Liver (tissue), 9 donors: ENCODE data around the gene ZXDC. TPM values are rescaled to one million over a fixed set of nuclear protein-coding genes. Genes with fewer than 3 reads are reported as not detected.
A peak's percentile ranks its signal among the peaks of the same experiment; 100 is the strongest.

Experiments used
- DNase-seq: peaks from one replicate; pipeline ENCODE4 v3.0.0-alpha.2; 2017; ENCODE audit warnings: low spot score
- H3K27ac ChIP-seq, 2 donors: one replicate each; pipeline ENCODE4 v1.7.0; 2013; ENCODE audit warnings: inconsistent platforms in 2 of 2, low read length in 2 of 2, control low read depth in 1 of 2, low read depth in 1 of 2, mild to moderate bottlenecking in 1 of 2
- H3K27me3 ChIP-seq, 4 donors: one replicate each; pipeline versions ENCODE4 v1.6.1 to v1.7.0; 2013; ENCODE audit warnings: low read length in 3 of 4, inconsistent platforms in 1 of 4, mild to moderate bottlenecking in 1 of 4, moderate library complexity in 1 of 4; ENCODE audit not compliant: control insufficient read depth in 4 of 4, insufficient read depth in 4 of 4
- H3K36me3 ChIP-seq, 4 donors: one replicate each; pipeline versions ENCODE4 v1.6.1 to v1.7.0; 2013; ENCODE audit warnings: low read length in 3 of 4, mild to moderate bottlenecking in 3 of 4, low read depth in 1 of 4, moderate library complexity in 1 of 4; ENCODE audit not compliant: control insufficient read depth in 4 of 4, insufficient read depth in 3 of 4
- H3K4me1 ChIP-seq, 4 donors: one replicate each; pipeline versions ENCODE4 v1.6.1 to v1.7.0; 2013; ENCODE audit warnings: low read length in 3 of 4, mild to moderate bottlenecking in 3 of 4, moderate library complexity in 1 of 4; ENCODE audit not compliant: control insufficient read depth in 4 of 4, insufficient read depth in 4 of 4
- H3K4me3 ChIP-seq, 3 donors: one replicate each; pipeline versions ENCODE4 v1.6.1 to v1.7.0; 2013; ENCODE audit warnings: low read length in 3 of 3, control low read depth in 1 of 3, low read depth in 1 of 3, mild to moderate bottlenecking in 1 of 3
- H3K9ac ChIP-seq, 2 donors: one replicate each; pipeline ENCODE4 v1.7.0; 2013; ENCODE audit warnings: low read length in 2 of 2, mild to moderate bottlenecking in 2 of 2, moderate library complexity in 2 of 2, control low read depth in 1 of 2, low read depth in 1 of 2
- H3K9me3 ChIP-seq, 4 donors: one replicate each; pipeline versions ENCODE4 v1.6.1 to v1.7.0; 2013; ENCODE audit warnings: low read length in 3 of 4; ENCODE audit not compliant: control insufficient read depth in 4 of 4
- ATF3 ChIP-seq: IDR thresholded peaks from 2 replicates; pipeline ENCODE4 v1.6.1; 2016; ENCODE audit warnings: antibody characterized with exemption
- CTCF ChIP-seq: fragments of 150-350 bp; IDR thresholded peaks from 2 replicates; pipeline ENCODE4 v1.5.1; 2017; ENCODE audit warnings: improper control_type of control experiment, low read depth, low read length; ENCODE audit not compliant: missing input control
- EGR1 ChIP-seq, 2 donors: IDR thresholded peaks; 2 replicates each; pipeline ENCODE4 v1.6.1; 2016 to 2018; ENCODE audit warnings: antibody characterized with exemption in 2 of 2, low read depth in 2 of 2
- FOXA1 ChIP-seq: IDR thresholded peaks from 2 replicates; pipeline ENCODE4 v1.6.1; 2016; ENCODE audit warnings: antibody characterized with exemption
- FOXA2 ChIP-seq: IDR thresholded peaks from 2 replicates; pipeline ENCODE4 v1.6.1; 2016; ENCODE audit warnings: antibody characterized with exemption
- GABPA ChIP-seq, 2 donors: IDR thresholded peaks in 1 of 2; conservative IDR thresholded peaks in 1 of 2; 2 replicates each; pipeline ENCODE4 v1.6.1; 2016; ENCODE audit warnings: antibody characterized with exemption in 2 of 2, mild to moderate bottlenecking in 1 of 2, moderate library complexity in 1 of 2
- HNF4A ChIP-seq, 2 donors: conservative IDR thresholded peaks; 2 replicates each; pipeline ENCODE4 v1.6.1; 2016; ENCODE audit warnings: antibody characterized with exemption in 2 of 2, mild to moderate bottlenecking in 2 of 2
- MAX ChIP-seq: IDR thresholded peaks from 2 replicates; pipeline ENCODE4 v1.6.1; 2016; ENCODE audit warnings: antibody characterized with exemption
- NR2F2 ChIP-seq: IDR thresholded peaks from 2 replicates; pipeline ENCODE4 v1.6.1; 2016; ENCODE audit warnings: antibody characterized with exemption
- RAD21 ChIP-seq, 2 donors: IDR thresholded peaks; 2 replicates each; pipeline ENCODE4 v1.6.1; 2016; ENCODE audit warnings: antibody characterized with exemption in 2 of 2, mild to moderate bottlenecking in 2 of 2
- REST ChIP-seq: IDR thresholded peaks from 2 replicates; pipeline ENCODE4 v1.6.1; 2016; ENCODE audit warnings: antibody characterized with exemption, mild to moderate bottlenecking
- RXRA ChIP-seq, 2 donors: IDR thresholded peaks; 2 replicates each; pipeline ENCODE4 v1.6.1; 2017 to 2018; ENCODE audit warnings: antibody characterized with exemption in 2 of 2, mild to moderate bottlenecking in 1 of 2
- SP1 ChIP-seq: IDR thresholded peaks from 2 replicates; pipeline ENCODE4 v1.6.1; 2018; ENCODE audit warnings: antibody characterized with exemption, mild to moderate bottlenecking
- TAF1 ChIP-seq: conservative IDR thresholded peaks from 2 replicates; pipeline ENCODE4 v1.6.1; 2016; ENCODE audit warnings: antibody characterized with exemption, mild to moderate bottlenecking
- YY1 ChIP-seq: IDR thresholded peaks from 2 replicates; pipeline ENCODE4 v1.6.1; 2016; ENCODE audit warnings: antibody characterized with exemption, mild to moderate bottlenecking
- WGBS: extraction: QIAGEN DNeasy Blood & Tissue Kit; methylation state at CpG from one replicate; pipeline ENCODE4 v1.1.7; 2013; 5-methylcytosine and 5-hydroxymethylcytosine counted together
- polyA plus RNA-seq, 2 donors: library from polyadenylated mRNA; stranded (reverse) in 1 of 2; unstranded in 1 of 2; fragments of 200-250 nt in 1 of 2; fragments of >200 nt in 1 of 2; fragmentation: Nextera tagmentation in 1 of 2; extraction: Ambion mirVana in 1 of 2; gene quantifications; one replicate each; pipeline versions ENCODE4 v1.2.1 to v1.2.3, GENCODE V29; 2013 to 2015
- total RNA-seq, 2 donors: library from RNA; depleted of rRNA; stranded (reverse); fragments of >200 nt; gene quantifications; one replicate each; pipeline ENCODE4 v1.2.3, GENCODE V29; 2014
- donor health status: healthy.
- donor health status: healthy.
- donor health status: healthy.
- donor health status: healthy.
- donor health status: healthy.

The ZXDC gene
- total and polyA plus RNA-seq, 4 donors: 7.0 to 42.3 (median 13.9) TPM

GRCh38 chr3:126446791-126447190 lies 28.9 kb downstream of the ZXDC start:
- 94% methylated on average over 2 of the region's 2 CpGs for WGBS
- no peak overlapping the region for H3K9ac ChIP-seq
- no peak overlapping the region for H3K27ac ChIP-seq
- DNase-seq: no peak
- H3K9me3 ChIP-seq: no peaks in the 10 kb centered on the region
- H3K4me1 ChIP-seq: peaks cover 14 to 58% (median 49%) of the 10 kb centered on the region in 4 donors
- peaks cover 2 to 8% (median 6%) of the 10 kb centered on the region in 4 donors for H3K36me3 ChIP-seq
- H3K27me3 ChIP-seq: no peaks in the 10 kb centered on the region
- no peak overlapping the region for H3K4me3 ChIP-seq
- no peak for TF ChIP-seq FOXA2
- no peak for TF ChIP-seq RAD21 (IDR thresholded peaks at IDR 0.05)
- TF ChIP-seq TAF1: no peak
- no peak for TF ChIP-seq YY1
- no peak for TF ChIP-seq NR2F2
- TF ChIP-seq GABPA (IDR thresholded peaks at IDR 0.05 in 1 of 2, conservative IDR thresholded peaks at IDR 0.05 in 1 of 2): no peak
- no peak for TF ChIP-seq CTCF
- no peak for TF ChIP-seq EGR1 (IDR thresholded peaks at IDR 0.05; ENCODE audit: low read depth in 2 of 2)
- no peak for TF ChIP-seq ATF3
- no peak for TF ChIP-seq MAX
- TF ChIP-seq FOXA1: no peak
- no peak for TF ChIP-seq REST
- no peak for TF ChIP-seq SP1
- TF ChIP-seq RXRA (IDR thresholded peaks at IDR 0.05): no peak
- no peak for TF ChIP-seq HNF4A (conservative IDR thresholded peaks at IDR 0.05)

- TF ChIP-seq RXRA (IDR thresholded peaks at IDR 0.05) (peak in 1 of 2 donors; percentile 6), GABPA (IDR thresholded peaks at IDR 0.05 in 1 of 2, conservative IDR thresholded peaks at IDR 0.05 in 1 of 2) (no peak)
- no peaks in the 10 kb centered on the region for H3K27me3 ChIP-seq
- H3K27ac ChIP-seq: peak overlapping the region in 1 of 2 donors; percentile 29
- peaks cover 14 to 56% (median 49%) of the 10 kb centered on the region in 4 donors for H3K4me1 ChIP-seq
- WGBS: 87% methylated on average over 8 of the region's 8 CpGs
- no peaks in the 10 kb centered on the region for H3K9me3 ChIP-seq
- peak; percentile 30 for DNase-seq
- no peak overlapping the region for H3K9ac ChIP-seq
- H3K36me3 ChIP-seq: peaks cover 2 to 10% (median 4%) of the 10 kb centered on the region in 4 donors
- H3K4me3 ChIP-seq: no peak overlapping the region
These were observed 29.4 kb downstream of the ZXDC start for GRCh38 chr3:126446301-126446700.
